ENCODE data around the gene LGALS1.

The LGALS1 gene

GRCh38 chr22:37725551-37726240, 50.3 kb downstream of the LGALS1 start:
- no peak for DNase-seq
- no peak for TF ChIP-seq GATA1 (IDR thresholded peaks at IDR 0.05; ENCODE audit: low read depth, low read length)
- TF ChIP-seq POLR2A (IDR thresholded peaks at IDR 0.05; ENCODE audit: low read length): no peak

DNA sequence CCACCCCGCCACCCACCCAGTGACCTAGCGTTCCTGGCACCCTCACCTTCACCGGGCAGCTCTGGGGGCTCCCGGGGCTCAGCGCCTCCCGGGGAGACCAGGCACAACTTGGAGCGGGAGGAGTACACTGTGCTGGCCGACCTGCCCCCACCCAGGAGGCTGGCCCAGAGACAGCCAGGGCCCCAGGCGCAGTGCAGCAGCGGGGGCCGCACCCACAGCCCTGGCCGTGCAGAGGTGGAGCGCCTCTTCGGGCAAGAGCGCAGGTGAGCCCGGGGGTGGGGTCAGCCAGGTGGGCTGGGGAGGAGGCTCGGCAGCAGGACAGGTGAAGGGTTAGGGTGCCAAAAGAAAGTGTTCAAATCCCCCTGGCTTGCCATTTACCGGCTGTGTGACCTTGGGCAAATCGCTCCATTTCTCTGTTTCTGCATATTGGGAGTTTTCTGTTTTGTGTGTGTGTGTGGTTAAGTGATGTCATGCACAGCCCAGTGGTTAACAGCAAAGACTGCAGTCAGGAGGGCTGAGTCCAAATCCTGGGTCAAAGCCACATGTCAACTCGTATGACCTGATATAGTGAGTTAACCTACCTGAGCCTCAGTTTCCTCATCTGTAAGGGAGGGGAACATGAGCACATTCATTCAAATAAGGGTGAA, 50.9 kb downstream of the LGALS1 start:
- TF ChIP-seq GATA1 (IDR thresholded peaks at IDR 0.05; ENCODE audit: low read depth, low read length): no peak
- TF ChIP-seq POLR2A (IDR thresholded peaks at IDR 0.05; ENCODE audit: low read length): no peak
- DNase-seq: peak in 1 of 2 experiments; percentile 24

GRCh38 chr22:37728620-37729019, 53.2 kb downstream of the LGALS1 start:
- no peak for TF ChIP-seq POLR2A (IDR thresholded peaks at IDR 0.05; ENCODE audit: low read length)
- TF ChIP-seq GATA1 (IDR thresholded peaks at IDR 0.05; ENCODE audit: low read depth, low read length): no peak
- no peak for DNase-seq
